ENCODE data around the gene RGPD6.
"Not testable (repeated sequence)": the region's sequence is repeated elsewhere in the genome, so short reads cannot be mapped to it uniquely, and the experiment has no call there.

RGPD6 gene

DNA sequence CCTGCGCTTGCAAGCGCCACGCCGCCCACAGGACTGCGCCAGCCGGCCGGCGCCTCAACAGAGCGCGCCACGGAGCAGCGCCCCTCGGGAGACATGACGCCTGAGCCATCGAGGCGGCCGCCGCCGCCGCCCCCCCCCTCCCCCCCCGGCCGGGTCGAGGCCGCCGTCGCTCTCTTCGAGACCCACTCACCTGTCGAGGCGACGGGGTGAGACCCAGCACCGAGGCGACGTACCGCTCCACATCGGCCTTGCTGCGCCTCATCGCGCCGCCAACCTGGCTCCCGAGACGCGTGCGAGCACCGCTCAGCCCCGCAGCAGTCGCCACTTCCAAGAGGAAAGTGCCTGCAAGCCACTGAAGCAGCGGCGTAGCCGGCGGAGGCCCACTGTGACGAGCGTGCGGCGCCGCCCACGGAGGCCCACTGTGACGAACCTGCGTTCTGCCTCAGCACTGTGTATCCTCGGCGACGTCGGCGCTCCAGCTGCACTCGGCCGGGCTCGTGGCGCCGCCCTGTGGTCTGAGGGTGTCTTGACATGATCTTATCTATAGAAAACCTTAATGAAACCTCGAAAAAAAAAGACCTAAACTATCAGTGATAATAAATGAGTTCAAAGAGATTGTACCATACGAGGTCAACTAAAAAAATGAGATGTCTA, at the start of gene RGPD6:
Gene RGPD6 (minus strand): TSS at position 460 of the 654 bp plus-strand sequence. CDS start 198 bp downstream, at position 262.
- DNase-seq (ENCODE audit: low read depth in 4 of 4, low spot score in 1 of 4), result not testable (repeated sequence)

GRCh38 chr2:110619326-110619939, 42.4 kb upstream of the RGPD6 start:
- not testable (repeated sequence) for DNase-seq (ENCODE audit: low read depth in 4 of 4, low spot score in 1 of 4)

DNA sequence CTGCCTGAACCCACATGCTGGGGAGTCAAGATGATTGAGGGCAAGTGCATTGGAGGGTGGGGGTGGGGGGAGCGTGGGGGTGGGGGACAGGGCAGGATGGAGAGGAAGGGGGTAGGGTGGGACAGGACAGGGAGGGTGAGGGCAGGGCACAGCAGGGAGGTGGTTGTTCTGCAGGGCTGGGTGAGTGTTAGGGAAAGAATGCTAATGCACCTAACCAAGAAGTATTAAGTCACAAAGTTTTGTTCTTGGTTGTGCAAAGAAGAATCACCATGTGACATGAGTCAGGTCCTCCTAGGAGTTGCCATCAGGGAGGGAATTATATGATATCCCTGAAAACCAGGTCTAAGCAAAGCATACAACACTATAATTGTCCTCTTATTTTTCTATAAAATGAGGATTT, 36.9 kb upstream of the RGPD6 start:
- not testable (repeated sequence) for DNase-seq (ENCODE audit: low read depth in 4 of 4, low spot score in 1 of 4)

GRCh38 chr2:110610613-110611250, 33.7 kb upstream of the RGPD6 start:
- not testable (repeated sequence) for DNase-seq (ENCODE audit: low read depth in 4 of 4, low spot score in 1 of 4)

GRCh38 chr2:110609843-110610612, 33.0 kb upstream of the RGPD6 start:
- not testable (repeated sequence) for DNase-seq (ENCODE audit: low read depth in 4 of 4, low spot score in 1 of 4)

DNA sequence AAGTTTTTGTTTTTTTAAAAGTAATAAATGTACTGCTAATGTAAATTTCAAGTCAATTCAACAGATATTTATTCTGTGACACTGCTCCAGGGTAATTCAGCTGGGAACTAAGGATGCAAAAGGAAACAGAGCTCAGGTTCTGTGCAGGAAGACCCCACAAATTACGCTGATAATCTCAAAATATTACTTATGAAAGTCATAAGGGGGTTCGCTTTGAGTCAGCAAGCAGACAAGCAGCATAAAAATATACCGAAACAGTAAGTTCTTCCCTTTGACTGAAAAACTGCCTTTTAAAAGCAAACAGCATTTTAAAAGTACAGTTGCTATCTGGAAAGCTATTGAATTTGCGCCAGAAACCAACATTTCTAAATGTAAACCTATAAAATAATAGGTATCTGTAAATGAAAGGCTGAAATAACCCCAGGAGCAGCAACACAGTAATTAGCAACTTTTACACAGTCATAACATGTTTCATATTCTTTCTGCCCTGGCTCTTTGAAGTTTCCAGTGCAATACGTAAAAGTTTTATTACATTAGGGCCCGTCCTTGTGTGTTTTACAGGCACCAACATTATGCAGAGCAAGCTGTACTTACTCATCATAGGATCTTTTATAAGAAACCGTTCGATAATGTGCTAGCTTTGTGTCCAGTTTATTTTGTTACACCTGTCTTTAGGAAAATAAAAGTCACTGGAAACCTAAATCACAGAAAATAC, 31.9 kb upstream of the RGPD6 start:
- DNase-seq (ENCODE audit: low read depth in 4 of 4, low spot score in 1 of 4), result not testable (repeated sequence)

GRCh38 chr2:110605057-110605456, 28.0 kb upstream of the RGPD6 start:
- not testable (repeated sequence) for DNase-seq (ENCODE audit: low read depth in 4 of 4, low spot score in 1 of 4)

DNA sequence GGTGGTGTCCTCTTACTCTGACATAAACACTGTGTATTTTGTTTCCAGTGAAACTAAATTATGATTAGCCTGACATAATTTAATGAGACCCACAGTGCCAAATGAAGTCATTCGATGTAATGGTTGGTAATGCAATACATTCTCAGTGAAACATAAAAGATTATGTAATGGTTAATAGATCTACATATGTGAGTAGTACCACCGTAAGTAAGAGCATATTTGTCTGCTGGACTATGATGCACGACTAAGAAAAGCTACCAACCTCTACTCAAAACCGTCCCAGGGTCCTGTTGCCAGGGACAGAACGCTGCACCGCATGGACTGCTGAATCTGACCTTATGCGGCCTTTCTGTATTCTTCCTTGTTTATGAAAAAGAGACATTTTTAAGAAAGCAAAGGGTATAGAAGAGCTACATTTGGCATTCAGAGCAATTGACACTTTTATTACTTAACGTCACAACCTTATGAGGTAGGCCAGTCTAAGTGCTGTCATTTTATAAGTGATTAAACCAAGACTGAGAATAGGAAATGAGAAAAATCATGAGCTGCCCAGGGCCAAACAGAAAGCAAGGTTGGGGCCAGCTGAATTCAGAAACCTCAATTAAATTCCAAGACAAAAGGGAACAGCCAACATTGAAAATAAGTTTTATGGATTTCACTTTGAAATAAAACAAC, 27.0 kb upstream of the RGPD6 start:
- DNase-seq (ENCODE audit: low read depth in 4 of 4, low spot score in 1 of 4), result not testable (repeated sequence)

DNA sequence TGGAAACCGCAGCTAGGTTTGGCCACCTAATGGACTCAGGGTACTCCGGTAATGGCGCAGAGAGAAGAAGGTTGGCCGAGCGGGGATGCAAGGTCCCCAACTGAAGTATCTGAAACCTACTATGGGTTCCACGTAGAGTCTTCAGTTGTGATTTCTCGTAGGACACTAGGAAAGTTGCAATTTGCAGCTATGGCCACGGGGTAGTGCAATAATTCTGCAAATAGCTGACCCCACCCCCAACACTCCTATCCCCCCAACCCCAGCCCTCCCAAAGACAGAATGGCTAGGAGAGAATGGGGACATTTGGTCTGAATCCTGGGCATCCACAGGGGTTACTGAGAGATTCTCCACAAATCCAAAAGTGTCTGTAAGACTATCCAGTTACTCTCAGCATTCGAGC, 25.1 kb upstream of the RGPD6 start:
- not testable (repeated sequence) for DNase-seq (ENCODE audit: low read depth in 4 of 4, low spot score in 1 of 4)

DNA sequence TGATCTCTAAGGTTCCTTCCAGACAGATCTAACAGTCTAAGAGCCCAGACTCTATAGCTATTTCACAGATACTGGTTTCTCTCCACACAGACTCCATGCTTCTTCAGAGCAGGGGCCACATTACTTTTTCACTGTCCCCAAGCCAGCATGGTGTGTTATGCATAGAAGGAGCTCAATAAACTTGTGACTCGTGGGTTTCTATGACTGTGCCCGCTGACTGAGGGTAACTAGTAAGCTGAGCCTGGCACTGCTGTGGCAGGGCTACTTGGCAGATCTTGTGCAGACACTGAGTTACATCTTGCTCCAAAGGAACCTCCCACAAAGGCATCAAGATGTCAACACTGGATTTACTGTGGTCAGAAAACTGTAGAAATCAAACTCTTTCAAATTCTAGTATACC, 15.0 kb upstream of the RGPD6 start:
- not testable (repeated sequence) for DNase-seq (ENCODE audit: low read depth in 4 of 4, low spot score in 1 of 4)

- not testable (repeated sequence) for DNase-seq (ENCODE audit: low read depth in 4 of 4, low spot score in 1 of 4)
Measured at GRCh38 chr2:110589677-110590330, 12.8 kb upstream of the RGPD6 start.

- DNase-seq (ENCODE audit: low read depth in 4 of 4, low spot score in 1 of 4), result not testable (repeated sequence)
Measured at GRCh38 chr2:110588520-110588919, 11.5 kb upstream of the RGPD6 start.

DNA sequence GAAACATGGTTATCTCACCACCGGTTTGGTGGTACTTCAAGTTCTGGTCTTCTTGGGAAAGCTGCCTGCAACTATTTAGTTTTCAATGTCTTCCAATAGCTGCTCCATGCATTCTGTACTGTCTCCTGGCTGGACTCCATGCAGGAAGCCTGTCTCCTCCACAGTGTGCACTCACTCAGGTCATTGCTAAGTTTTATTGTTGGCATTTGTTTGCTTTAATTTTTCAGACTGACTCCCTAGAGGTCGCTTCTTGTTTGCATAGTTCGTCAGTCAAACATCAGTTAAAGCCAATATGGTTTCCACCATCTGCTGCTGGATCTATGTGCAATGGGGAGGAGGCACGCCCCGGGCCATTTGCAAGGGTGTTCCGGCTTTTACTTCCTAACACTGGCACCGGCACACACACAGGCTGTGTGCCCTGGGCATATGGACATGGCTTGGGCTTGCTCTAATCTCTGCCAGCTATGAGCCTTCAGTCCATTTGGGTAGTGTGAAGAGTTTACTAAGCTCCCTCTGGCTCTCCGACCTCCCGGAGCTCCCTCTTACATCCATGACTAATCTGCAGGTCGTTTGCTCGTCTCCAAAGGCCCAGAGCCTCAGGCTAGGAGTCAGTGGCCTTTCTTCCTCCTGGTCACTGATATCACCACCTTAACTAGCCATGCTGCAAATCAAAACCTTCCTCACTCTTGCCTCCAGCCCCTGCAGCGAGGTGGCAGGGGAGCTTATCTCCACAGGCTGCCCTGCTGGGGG, 2.4 kb upstream of the RGPD6 start:
- not testable (repeated sequence) for DNase-seq (ENCODE audit: low read depth in 4 of 4, low spot score in 1 of 4)

- DNase-seq (ENCODE audit: low read depth in 4 of 4, low spot score in 1 of 4), result not testable (repeated sequence)
Measured at GRCh38 chr2:110578429-110578828, 1.4 kb upstream of the RGPD6 start.

DNA sequence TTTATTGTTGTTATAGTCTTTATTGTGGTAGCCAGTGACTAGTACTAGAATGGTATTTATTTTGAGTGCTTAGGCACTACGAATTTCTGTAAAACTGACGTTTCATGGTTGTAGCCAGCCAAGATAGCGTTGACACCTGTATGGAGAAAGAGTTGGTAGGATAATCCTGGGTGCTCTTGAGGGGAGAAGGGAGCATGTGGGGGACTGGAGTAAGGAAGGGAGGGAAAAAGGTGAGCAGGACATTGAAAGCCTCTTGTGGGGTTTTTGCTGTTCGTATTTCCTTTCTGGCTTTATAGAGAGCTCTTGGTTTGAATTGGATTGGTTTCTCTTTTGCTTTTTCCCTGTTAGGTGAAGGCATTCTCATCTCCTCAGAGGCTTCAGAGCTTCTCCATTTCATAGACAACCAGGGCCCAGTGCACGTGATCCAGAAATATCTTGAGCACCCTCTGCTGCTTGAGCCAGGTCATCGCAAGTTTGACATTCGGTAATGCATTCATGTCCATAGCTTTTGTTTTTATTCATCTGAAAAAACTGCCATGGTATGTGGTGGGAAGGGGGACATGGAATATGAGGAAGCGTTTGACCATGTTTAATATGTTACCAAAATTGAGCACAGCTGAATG, 77.2 kb downstream of the RGPD6 start:
- not testable (repeated sequence) for DNase-seq (ENCODE audit: low read depth in 4 of 4, low spot score in 1 of 4)

GRCh38 chr2:110496027-110496426, 81.0 kb downstream of the RGPD6 start:
- DNase-seq (ENCODE audit: low read depth in 4 of 4, low spot score in 1 of 4), result not testable (repeated sequence)

DNA sequence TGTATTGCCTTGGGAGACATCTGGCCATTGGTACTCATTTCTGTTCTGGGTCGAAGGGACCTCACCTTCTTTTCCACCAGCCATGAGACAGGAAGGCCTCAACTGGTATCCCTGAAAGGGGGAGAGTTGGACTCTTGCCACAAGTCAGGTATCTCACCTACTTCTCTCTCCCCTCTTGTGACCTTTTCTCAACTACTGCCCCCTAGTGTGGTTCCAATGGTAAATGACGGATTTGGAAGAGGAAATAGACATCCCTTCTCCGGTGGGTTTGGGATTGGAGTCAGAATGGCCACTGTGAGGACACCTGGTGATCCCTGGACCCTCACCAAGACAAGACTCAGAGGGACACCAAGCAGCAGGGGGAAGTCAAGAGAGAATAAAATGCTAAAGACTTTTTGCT, 82.5 kb downstream of the RGPD6 start:
- DNase-seq (ENCODE audit: low read depth in 4 of 4, low spot score in 1 of 4), result not testable (repeated sequence)

GRCh38 chr2:110488991-110489390, 88.0 kb downstream of the RGPD6 start:
- DNase-seq (ENCODE audit: low read depth in 4 of 4, low spot score in 1 of 4), result not testable (repeated sequence)

Data from stimulated activated CD4-positive, alpha-beta T cell treated with anti-CD3 and anti-CD28 coated beads, Interleukin-1b, Interleukin-23, amount 100 ng/mL, for 24 hours (primary cell).